GM12878 (cell line): ENCODE data around the gene AK5. TPM values are rescaled to one million over a fixed set of nuclear protein-coding genes. Genes with fewer than 3 reads are reported as not detected.

Experiments used
- CUX1 ChIP-seq: IDR thresholded peaks from 2 replicates; pipeline ENCODE4 v1.6.1; 2012; ENCODE audit warnings: improper control_type of control experiment, low read depth, low read length; ENCODE audit not compliant: insufficient replicate concordance
- DPF2 ChIP-seq: fragments of 450-650 bp; IDR thresholded peaks from 2 replicates; pipeline ENCODE4 v1.6.1; 2017; ENCODE audit warnings: mild to moderate bottlenecking
- E2F8 ChIP-seq: fragments of 450-650 bp; IDR thresholded peaks from 2 replicates; pipeline ENCODE4 v1.6.1; 2018; ENCODE audit warnings: mild to moderate bottlenecking, low read depth, moderate library complexity; ENCODE audit not compliant: partially characterized antibody
- E4F1 ChIP-seq: fragments of 450-650 bp; IDR thresholded peaks from 2 replicates; pipeline ENCODE4 v1.6.1; 2018; ENCODE audit warnings: borderline replicate concordance, mild to moderate bottlenecking; ENCODE audit not compliant: partially characterized antibody
- HSF1 ChIP-seq: fragments of 150-350 bp; IDR thresholded peaks from 2 replicates; pipeline ENCODE4 v1.6.1; 2014; ENCODE audit warnings: mild to moderate bottlenecking, low read depth, low read length
- MXI1 ChIP-seq: fragments of 150-350 bp; IDR thresholded peaks from 2 replicates; pipeline ENCODE4 v1.6.1; 2011; ENCODE audit warnings: low read depth, mild to moderate bottlenecking, inconsistent platforms, low read length, improper control_type of control experiment
- POLR2AphosphoS5 ChIP-seq: IDR thresholded peaks from 2 replicates; pipeline ENCODE4 v1.6.1; 2011; ENCODE audit warnings: mild to moderate bottlenecking, low read length, inconsistent platforms
- polyA plus RNA-seq, 11 experiments: library from polyadenylated mRNA; depleted of rRNA in 4 of 11; unstranded in 6 of 11; stranded (reverse) in 5 of 11; fragments of >200 nt; fragmentation: Nextera tagmentation in 4 of 11; fragmentation: Illumina TruSeq in 1 of 11; extraction: Ambion mirVana in 4 of 11; extraction: Trizol in 1 of 11; gene quantifications; 1 replicate in 1 of 11; 2 replicates in 10 of 11; pipeline versions ENCODE4 v1.2.1 to v1.2.3, GENCODE V29; 2011 to 2016; ENCODE audit warnings: inconsistent platforms in 2 of 11, missing spikeins in 2 of 11, low read depth in 1 of 11
- total RNA-seq, 4 experiments: library from RNA; depleted of rRNA in 3 of 4; stranded (reverse); fragments of >200 nt in 3 of 4; fragmentation: Illumina TruSeq in 1 of 4; extraction: Trizol in 1 of 4; gene quantifications; 2 replicates each; pipeline versions ENCODE4 v1.2.1 to v1.2.3, GENCODE V29; 2013 to 2021

The AK5 gene
- total and polyA plus RNA-seq, 10 of the 15 experiments (the other 5 are each of a cell fraction or from before 2014, with no cell fraction given) = 0.08 to 0.33 TPM; not detected in 8

GRCh38 chr1:77438236-77438913, 156.6 kb downstream of the AK5 start (continued):
- no peak for TF ChIP-seq HSF1
- no peak for TF ChIP-seq E2F8
- no peak for TF ChIP-seq POLR2AphosphoS5
- no peak for TF ChIP-seq MXI1
- no peak for TF ChIP-seq CUX1
- TF ChIP-seq E4F1 = no peak
- no peak for TF ChIP-seq DPF2
